Measurements from ENCODE around the gene DUOXA1.

Gene DUOXA1

GRCh38 chr15:45129651-45130129, at the start of gene DUOXA1, which contains the start of gene DUOX1:
TSS of gene DUOXA1 (minus strand) at chr15:45129879. CDS start at chr15:45123014, 6,865 bp downstream.
TSS of gene DUOX1 (plus strand) at chr15:45129994. CDS start at chr15:45131967, 1,973 bp downstream.
- DNase-seq: peak in 1 of 14 donors; percentile 18

- DNase-seq: no peak
Measured at GRCh38 chr15:45177285-45177684, 47.6 kb upstream of the DUOXA1 start.

GRCh38 chr15:45174577-45174976, 44.9 kb upstream of the DUOXA1 start:
- no peak for DNase-seq

- no peak for DNase-seq
Measured at GRCh38 chr15:45174069-45174468, 44.4 kb upstream of the DUOXA1 start.

GRCh38 chr15:45171912-45172311, 42.2 kb upstream of the DUOXA1 start:
- DNase-seq: no peak

GRCh38 chr15:45169608-45170480, 40.2 kb upstream of the DUOXA1 start:
- no peak for DNase-seq

GRCh38 chr15:45168751-45169551, 39.3 kb upstream of the DUOXA1 start:
- no peak for DNase-seq

- DNase-seq: no peak
Measured at GRCh38 chr15:45168286-45168685, 38.6 kb upstream of the DUOXA1 start.

GRCh38 chr15:45167631-45168205, 38.0 kb upstream of the DUOXA1 start:
- peak in 1 of 14 donors; percentile 37 for DNase-seq

GRCh38 chr15:45166834-45167630, 37.4 kb upstream of the DUOXA1 start:
- peak in 12 of 14 donors; percentile 63 to 90 (median 78) for DNase-seq

GRCh38 chr15:45165536-45165935, 35.9 kb upstream of the DUOXA1 start:
- peak in 2 of 14 donors; percentile 8 to 46 for DNase-seq

- no peak for DNase-seq
Measured at GRCh38 chr15:45164914-45165313, 35.2 kb upstream of the DUOXA1 start.

GRCh38 chr15:45163508-45163856, 33.8 kb upstream of the DUOXA1 start:
- DNase-seq: no peak

- peak in 12 of 14 donors; percentile 38 to 83 (median 63) for DNase-seq
Measured at GRCh38 chr15:45162771-45163507, 33.3 kb upstream of the DUOXA1 start.

GRCh38 chr15:45161666-45162065, 32.0 kb upstream of the DUOXA1 start:
- DNase-seq: no peak

GRCh38 chr15:45157974-45158373, 28.3 kb upstream of the DUOXA1 start:
- peak in 8 of 14 donors; percentile 17 to 73 (median 38) for DNase-seq

- DNase-seq: peak in 1 of 14 donors; percentile 46
Measured at GRCh38 chr15:45156744-45157455, 27.2 kb upstream of the DUOXA1 start.

- no peak for DNase-seq
Measured at GRCh38 chr15:45155739-45156138, 26.1 kb upstream of the DUOXA1 start.

GRCh38 chr15:45151998-45152828, 22.5 kb upstream of the DUOXA1 start:
- no peak for DNase-seq

All from C1 segment of cervical spinal cord (tissue), 14 donors.